KOPT-K1 (cell line): Measurements from ENCODE around the gene F2RL3.
"Not testable (repeated sequence)": the region's sequence is repeated elsewhere in the genome, so short reads cannot be mapped to it uniquely, and the experiment has no call there.

Experiments
- H3K27ac ChIP-seq: fragments of 200-600 bp; sonication (generic); 2 replicates; pipeline ENCODE4 v1.5.1; 2016; ENCODE audit warnings: antibody characterized with exemption, mild to moderate bottlenecking, low read depth, low read length; ENCODE audit not compliant: poor library complexity, severe bottlenecking
- H3K36me3 ChIP-seq: fragments of 200-600 bp; sonication (generic); 2 replicates; pipeline ENCODE4 v1.5.1; 2017; ENCODE audit warnings: antibody characterized with exemption, mild to moderate bottlenecking, low read length, moderate library complexity; ENCODE audit not compliant: insufficient read depth
- H3K9me3 ChIP-seq: fragments of 200-600 bp; sonication (generic); 2 replicates; pipeline ENCODE4 v1.5.1; 2017; ENCODE audit warnings: antibody characterized with exemption, low read length, mild to moderate bottlenecking; ENCODE audit not compliant: insufficient read depth, poor library complexity, severe bottlenecking

Gene F2RL3

GRCh38 chr19:16868423-16869130 is 20.2 kb upstream of the F2RL3 start:
- Histone ChIP-seq H3K9me3 (no peaks in the 10 kb centered on the region), H3K27ac (no peak overlapping the region), H3K36me3 (peaks cover 94% of the 10 kb centered on the region)

GRCh38 chr19:16869331-16869972 is 19.3 kb upstream of the F2RL3 start:
- no peak overlapping the region for H3K27ac ChIP-seq
- peaks cover 94% of the 10 kb centered on the region for H3K36me3 ChIP-seq
- no peaks in the 10 kb centered on the region for H3K9me3 ChIP-seq

- H3K9me3 ChIP-seq, result no peaks in the 10 kb centered on the region
- H3K36me3 ChIP-seq, result peaks cover 82% of the 10 kb centered on the region
- H3K27ac ChIP-seq, result no peak overlapping the region
Measured at GRCh38 chr19:16871871-16872270, 16.9 kb upstream of the F2RL3 start.

GRCh38 chr19:16872728-16873127 is 16.1 kb upstream of the F2RL3 start:
- H3K9me3 ChIP-seq, result no peaks in the 10 kb centered on the region

GRCh38 chr19:16873594-16873993 is 15.2 kb upstream of the F2RL3 start:
- H3K9me3 ChIP-seq, result no peaks in the 10 kb centered on the region
- H3K27ac ChIP-seq, result no peak overlapping the region
- peaks cover 83% of the 10 kb centered on the region for H3K36me3 ChIP-seq

More at GRCh38 chr19:16872728-16873127, 16.1 kb upstream of the F2RL3 start:
- H3K36me3 ChIP-seq, result peaks cover 82% of the 10 kb centered on the region
- no peak overlapping the region for H3K27ac ChIP-seq

- H3K27ac ChIP-seq, result no peak overlapping the region
- H3K36me3 ChIP-seq, result peaks cover 83% of the 10 kb centered on the region
- H3K9me3 ChIP-seq, result no peaks in the 10 kb centered on the region
Measured at GRCh38 chr19:16874250-16874977, 14.4 kb upstream of the F2RL3 start.

- H3K36me3 ChIP-seq, result peaks cover 83% of the 10 kb centered on the region
- H3K9me3 ChIP-seq, H3K27ac ChIP-seq: not testable (repeated sequence)
Measured at GRCh38 chr19:16874978-16875299, 13.9 kb upstream of the F2RL3 start.

GRCh38 chr19:16875584-16876555 is 12.9 kb upstream of the F2RL3 start:
- no peak overlapping the region for H3K27ac ChIP-seq
- H3K9me3 ChIP-seq, result peaks cover 8% of the 10 kb centered on the region
- peaks cover 84% of the 10 kb centered on the region; the same call in 1 of the 2 replicates for H3K36me3 ChIP-seq

- Histone ChIP-seq H3K36me3 (peaks cover 76% of the 10 kb centered on the region; the same call in 1 of the 2 replicates), H3K27ac (no peak overlapping the region), H3K9me3 (peaks cover 18% of the 10 kb centered on the region)
Measured at GRCh38 chr19:16876904-16877361, 11.9 kb upstream of the F2RL3 start.

- peaks cover 69% of the 10 kb centered on the region; the same call in 1 of the 2 replicates for H3K36me3 ChIP-seq
- no peak overlapping the region for H3K27ac ChIP-seq
- peaks cover 25% of the 10 kb centered on the region for H3K9me3 ChIP-seq
Measured at GRCh38 chr19:16877581-16877980, 11.2 kb upstream of the F2RL3 start.

GRCh38 chr19:16878181-16878965 is 10.4 kb upstream of the F2RL3 start:
- Histone ChIP-seq H3K27ac (no peak overlapping the region), H3K36me3 (peaks cover 62% of the 10 kb centered on the region; the same call in 1 of the 2 replicates), H3K9me3 (peaks cover 33% of the 10 kb centered on the region)

GRCh38 chr19:16880884-16881554 is 7.8 kb upstream of the F2RL3 start:
- Histone ChIP-seq H3K9me3 (peaks cover 33% of the 10 kb centered on the region), H3K27ac (no peak overlapping the region), H3K36me3 (peaks cover 51% of the 10 kb centered on the region; the same call in 1 of the 2 replicates)

- H3K9me3 ChIP-seq, result peaks cover 33% of the 10 kb centered on the region
- peaks cover 40% of the 10 kb centered on the region; the same call in 1 of the 2 replicates for H3K36me3 ChIP-seq
- H3K27ac ChIP-seq, result no peak overlapping the region
Measured at GRCh38 chr19:16882146-16882545, 6.7 kb upstream of the F2RL3 start.
